SK-N-MC (cell line): ENCODE results near the gene TNIK.

Experiments used
- DNase-seq: peaks from one replicate; pipeline ENCODE4 v3.0.0-alpha.2; 2011; ENCODE audit warnings: low read depth, low spot score
- H3K27ac ChIP-seq: fragments of 200-600 bp; sonication (generic); 2 replicates; pipeline ENCODE4 v1.5.1; 2016; ENCODE audit warnings: mixed run types
- H3K36me3 ChIP-seq: fragments of 200-600 bp; sonication (generic); 2 replicates; pipeline ENCODE4 v1.6.1; 2017; ENCODE audit warnings: antibody characterized with exemption, low read length, mixed read lengths; ENCODE audit not compliant: insufficient read depth
- H3K4me3 ChIP-seq: fragments of 200-600 bp; sonication (generic); 2 replicates; pipeline ENCODE4 v1.5.1; 2016
- H3K9ac ChIP-seq: fragments of 200-600 bp; sonication (generic); 2 replicates; pipeline ENCODE4 v1.8.0; 2017; ENCODE audit warnings: mixed run types, mixed read lengths; ENCODE audit not compliant: insufficient read length
- H3K9me3 ChIP-seq: fragments of 200-600 bp; sonication (generic); 2 replicates; pipeline ENCODE4 v1.6.1; 2017; ENCODE audit warnings: low read depth, mild to moderate bottlenecking, antibody characterized with exemption, low read length, moderate library complexity, mixed read lengths
- EZH2 ChIP-seq: fragments of 200-600 bp; sonication (generic); IDR thresholded peaks from one replicate; pipeline ENCODE4 v1.6.1; 2017; ENCODE audit warnings: antibody characterized with exemption
- FOXP2 ChIP-seq: optimal IDR thresholded peaks from 2 replicates; pipeline ENCODE3; 2011; ENCODE audit warnings: mild to moderate bottlenecking, moderate library complexity; ENCODE audit not compliant: insufficient read depth; ENCODE audit errors: extremely low read length, control extremely low read depth
- POLR2AphosphoS5 ChIP-seq: IDR thresholded peaks from 2 replicates; pipeline ENCODE4 v1.6.1; 2012; ENCODE audit warnings: mild to moderate bottlenecking, low read depth, low read length, borderline replicate concordance

TNIK gene

DNA sequence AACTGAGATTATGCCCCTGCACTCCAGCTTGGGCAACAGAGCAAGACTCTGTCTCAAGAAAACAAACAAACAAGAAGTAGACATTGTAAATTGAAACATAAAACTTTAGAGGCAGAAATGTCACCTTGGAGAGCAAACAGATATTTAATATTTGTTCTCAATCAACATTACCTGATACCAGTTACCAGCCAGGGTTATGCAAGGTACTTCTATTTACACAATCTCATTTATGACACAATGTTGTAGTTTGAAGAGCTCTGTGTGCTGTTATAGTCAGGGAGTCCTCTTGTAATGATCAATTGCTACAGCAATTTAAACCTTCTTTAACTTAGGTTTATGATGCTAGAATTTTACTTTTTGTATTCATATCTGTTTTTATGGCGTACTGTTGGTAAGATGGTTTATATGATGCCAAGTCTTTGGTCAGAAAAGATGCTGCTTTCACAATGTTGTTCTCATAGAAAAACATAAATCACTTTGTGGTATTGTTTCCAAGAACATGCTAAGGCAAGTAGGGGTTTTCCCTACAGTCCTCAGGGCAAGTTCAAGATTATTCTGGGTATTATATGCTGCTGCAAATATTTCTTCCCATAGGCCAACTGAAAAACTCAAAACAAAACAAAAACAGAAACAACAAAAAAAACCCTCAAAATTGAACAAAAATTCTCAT, 173.5 kb downstream of the TNIK start:
- no peak overlapping the region for H3K9ac ChIP-seq
- H3K9me3 ChIP-seq: no peaks in the 10 kb centered on the region
- no peak for TF ChIP-seq EZH2
- TF ChIP-seq FOXP2: no peak
- no peak for TF ChIP-seq POLR2AphosphoS5
- DNase-seq: no peak
- no peaks in the 10 kb centered on the region for H3K36me3 ChIP-seq
- no peak overlapping the region for H3K27ac ChIP-seq
- H3K4me3 ChIP-seq: no peak overlapping the region

- Histone ChIP-seq H3K36me3 (no peaks in the 10 kb centered on the region), H3K4me3 (no peak overlapping the region), H3K9me3 (no peaks in the 10 kb centered on the region), H3K27ac (no peak overlapping the region), H3K9ac (no peak overlapping the region)
- TF ChIP-seq FOXP2 (no peak), POLR2AphosphoS5 (no peak), EZH2 (no peak)
- no peak for DNase-seq
Measured at GRCh38 chr3:171285287-171285686, 174.9 kb downstream of the TNIK start.

DNA sequence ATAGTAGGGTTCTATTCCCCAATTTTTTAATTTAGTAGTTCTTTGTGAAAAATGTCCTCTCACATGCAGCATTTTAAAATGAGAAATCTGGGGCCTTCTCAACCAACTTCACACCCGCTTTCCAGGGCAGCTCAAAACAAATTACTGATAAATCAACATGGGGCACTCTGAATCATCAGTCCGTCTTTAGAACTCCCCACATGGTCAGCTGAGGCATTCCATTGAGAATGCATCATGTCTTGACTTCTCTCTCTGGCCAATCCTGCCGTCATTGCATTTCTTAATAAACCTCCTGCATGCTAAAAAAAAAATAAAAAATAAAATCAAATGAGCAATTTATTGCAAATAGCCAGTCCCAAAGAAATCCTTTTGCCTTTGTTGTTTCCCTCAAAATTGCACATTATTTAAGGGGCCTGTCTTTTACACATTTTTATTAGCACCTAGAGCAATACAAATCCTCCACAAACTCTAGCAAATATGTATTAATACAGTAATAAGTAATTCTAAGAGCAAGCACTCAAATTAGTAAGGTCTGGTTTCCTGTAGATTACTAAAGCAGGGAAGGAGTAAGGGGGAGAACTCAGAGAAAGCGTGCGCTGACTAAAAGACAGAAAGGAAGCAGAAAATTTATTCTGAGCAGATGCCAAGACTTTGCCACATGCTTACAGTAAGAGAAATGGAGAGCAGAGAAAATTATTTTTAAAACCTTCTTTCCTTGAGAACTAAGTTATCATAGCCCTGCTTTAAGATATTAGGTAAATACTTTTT, 175.7 kb downstream of the TNIK start:
- Histone ChIP-seq H3K4me3 (peak overlapping the region; percentile 21; the same call in 1 of the 2 replicates), H3K36me3 (no peaks in the 10 kb centered on the region), H3K9me3 (no peaks in the 10 kb centered on the region), H3K27ac (0 out of 2 replicates have a peak overlapping the region, but pooled peaks have one; percentile 20), H3K9ac (no peak overlapping the region)
- peak; percentile 93 for DNase-seq
- TF ChIP-seq POLR2AphosphoS5 (peak; percentile 28; the same call in 1 of the 2 replicates), FOXP2 (no peak)

- H3K9me3 ChIP-seq: no peaks in the 10 kb centered on the region
- no peak for DNase-seq
- no peaks in the 10 kb centered on the region for H3K36me3 ChIP-seq
- H3K9ac ChIP-seq: no peak overlapping the region
- no peak overlapping the region for H3K27ac ChIP-seq
- TF ChIP-seq EZH2 (no peak), POLR2AphosphoS5 (no peak), FOXP2 (no peak)
- no peak overlapping the region; the same call in 1 of the 2 replicates for H3K4me3 ChIP-seq
Measured at GRCh38 chr3:171283848-171284222, 176.4 kb downstream of the TNIK start.

DNA sequence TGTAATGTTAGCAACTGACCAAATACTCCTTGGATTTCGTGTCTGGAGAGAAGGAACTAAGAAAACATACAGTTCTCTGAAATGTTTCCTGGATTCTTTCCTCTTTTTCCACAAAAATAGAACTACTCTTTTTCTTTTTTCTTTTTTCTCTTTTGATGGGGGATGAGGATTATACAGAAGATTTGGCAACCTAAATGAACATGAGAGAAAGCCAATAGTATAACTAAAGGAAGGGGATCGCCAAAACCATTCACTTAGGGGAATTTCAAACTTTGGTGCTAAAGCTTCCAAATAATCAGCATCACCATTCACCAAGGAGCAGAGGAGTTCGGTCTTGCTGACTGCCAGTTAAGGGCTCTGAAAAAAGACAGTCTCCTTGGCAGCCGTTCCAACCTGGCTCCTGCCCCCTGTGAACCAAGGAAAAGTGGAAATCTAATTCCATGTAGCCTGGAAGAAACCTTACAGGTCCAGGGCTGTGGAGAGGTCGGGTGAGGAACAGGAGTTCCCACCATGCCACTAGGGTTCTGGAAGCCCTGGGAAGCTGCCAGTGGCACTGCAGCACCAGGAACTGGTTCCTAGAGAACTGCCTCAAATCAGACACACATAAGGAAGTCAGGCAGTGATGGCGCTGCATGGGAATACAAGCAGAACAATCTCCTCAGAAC, 176.9 kb downstream of the TNIK start:
- no peak overlapping the region for H3K27ac ChIP-seq
- H3K4me3 ChIP-seq: no peak overlapping the region
- no peak overlapping the region for H3K9ac ChIP-seq

GRCh38 chr3:171282041-171282440, 178.2 kb downstream of the TNIK start:
- no peak overlapping the region for H3K27ac ChIP-seq
- DNase-seq: no peak
- TF ChIP-seq POLR2AphosphoS5: no peak
- TF ChIP-seq EZH2: no peak
- TF ChIP-seq FOXP2: no peak
- H3K36me3 ChIP-seq: no peaks in the 10 kb centered on the region
- no peak overlapping the region for H3K9ac ChIP-seq
- no peaks in the 10 kb centered on the region for H3K9me3 ChIP-seq
- H3K4me3 ChIP-seq: no peak overlapping the region

More for the DNA sequence above, 176.9 kb downstream of the TNIK start:
- no peak for DNase-seq
- TF ChIP-seq POLR2AphosphoS5: no peak
- no peak for TF ChIP-seq FOXP2
- TF ChIP-seq EZH2: no peak
- Histone ChIP-seq H3K9me3 (no peaks in the 10 kb centered on the region), H3K36me3 (no peaks in the 10 kb centered on the region)

- Histone ChIP-seq H3K36me3 (no peaks in the 10 kb centered on the region), H3K27ac (no peak overlapping the region), H3K4me3 (no peak overlapping the region), H3K9ac (no peak overlapping the region), H3K9me3 (no peaks in the 10 kb centered on the region)
- TF ChIP-seq FOXP2: no peak
- TF ChIP-seq EZH2: no peak
- TF ChIP-seq POLR2AphosphoS5: no peak
- DNase-seq: no peak
Measured at GRCh38 chr3:171281256-171281992, 178.8 kb downstream of the TNIK start.
